Measurements from ENCODE around the gene CYP27B1.

Gene CYP27B1

GRCh38 chr12:57750561-57751431 is 16.1 kb downstream of the CYP27B1 start:
- DNase-seq, result no peak

- no peak for DNase-seq
Measured at GRCh38 chr12:57749061-57749460, 17.8 kb downstream of the CYP27B1 start.

GRCh38 chr12:57746025-57746424 is 20.9 kb downstream of the CYP27B1 start:
- DNase-seq, result no peak

GRCh38 chr12:57745485-57745881 is 21.4 kb downstream of the CYP27B1 start:
- no peak for DNase-seq

GRCh38 chr12:57744777-57745484 is 21.9 kb downstream of the CYP27B1 start, which contains the start of gene TSPAN31:
Gene TSPAN31 (plus strand): TSS chr12:57745039. CDS start chr12:57745155, 116 bp downstream.
- DNase-seq, result peak; percentile 96

GRCh38 chr12:57744194-57744776 is 22.6 kb downstream of the CYP27B1 start:
- DNase-seq, result peak; percentile 66

- no peak for DNase-seq
Measured at GRCh38 chr12:57743769-57744168, 23.1 kb downstream of the CYP27B1 start.

- DNase-seq, result peak; percentile 86
Measured at GRCh38 chr12:57741844-57742738, 24.8 kb downstream of the CYP27B1 start.

GRCh38 chr12:57741413-57741789 is 25.5 kb downstream of the CYP27B1 start:
- DNase-seq, result no peak

GRCh38 chr12:57740656-57741412 is 26.0 kb downstream of the CYP27B1 start:
- peak; percentile 87 for DNase-seq

GRCh38 chr12:57739914-57740538 is 26.9 kb downstream of the CYP27B1 start:
- no peak for DNase-seq

GRCh38 chr12:57739387-57739786 is 27.5 kb downstream of the CYP27B1 start:
- DNase-seq, result no peak

GRCh38 chr12:57738661-57739237 is 28.1 kb downstream of the CYP27B1 start, which contains the start of gene AGAP2:
Gene AGAP2 (minus strand): TSS chr12:57738742. CDS start chr12:57738246, 496 bp downstream.
- no peak for DNase-seq

GRCh38 chr12:57737467-57738460 is 29.1 kb downstream of the CYP27B1 start:
- no peak for DNase-seq

GRCh38 chr12:57736741-57737466 is 30.0 kb downstream of the CYP27B1 start:
- no peak for DNase-seq

GRCh38 chr12:57735952-57736740 is 30.7 kb downstream of the CYP27B1 start:
- no peak for DNase-seq

GRCh38 chr12:57735198-57735855 is 31.6 kb downstream of the CYP27B1 start:
- DNase-seq, result no peak
